ENCODE results near the gene GRIK4. TPM values are rescaled to one million over a fixed set of nuclear protein-coding genes. Genes with fewer than 3 reads are reported as not detected.

GRIK4 gene
- polyA plus RNA-seq, 1 experiment, result 0.55 TPM

- no peak for DNase-seq (ENCODE audit: low read depth, low spot score)
- no peak overlapping the region for H3K4me3 ChIP-seq (ENCODE audit: low read depth, low read length)
- H3K9me3 ChIP-seq (ENCODE audit: control insufficient read depth, insufficient read depth, low read length), result no peaks in the 10 kb centered on the region
- TF ChIP-seq CTCF (IDR thresholded peaks at IDR 0.05; ENCODE audit: low read depth, low read length), result no peak
- no peak overlapping the region for H3K27ac ChIP-seq (ENCODE audit: low read depth, low read length)
- H3K27me3 ChIP-seq (ENCODE audit: control insufficient read depth, insufficient read depth, low read length), result peaks cover 16% of the 10 kb centered on the region
- POLR2A ChIA-PET, result no interaction called here
- CTCF ChIA-PET, result interaction anchor here (0.7 to 1.1 kb wide), 2 partner anchors 298 to 1457 kb away, joined by 3 read pairs; no protein-coding TSS in a partner anchor
Observed at GRCh38 chr11:120896687-120897086, 385.1 kb downstream of the GRIK4 start.

- ChIA-PET POLR2A (no interaction called here), CTCF (no interaction called here)
- peaks cover 22% of the 10 kb centered on the region for H3K27me3 ChIP-seq (ENCODE audit: control insufficient read depth, insufficient read depth, low read length)
- no peak overlapping the region for H3K4me3 ChIP-seq (ENCODE audit: low read depth, low read length)
- DNase-seq (ENCODE audit: low read depth, low spot score), result no peak
- no peak overlapping the region for H3K27ac ChIP-seq (ENCODE audit: low read depth, low read length)
- no peak for TF ChIP-seq CTCF (IDR thresholded peaks at IDR 0.05; ENCODE audit: low read depth, low read length)
- H3K9me3 ChIP-seq (ENCODE audit: control insufficient read depth, insufficient read depth, low read length), result no peaks in the 10 kb centered on the region
Observed at GRCh38 chr11:120898568-120898967, 387.0 kb downstream of the GRIK4 start.

- H3K4me3 ChIP-seq (ENCODE audit: low read depth, low read length), result no peak overlapping the region
- POLR2A ChIA-PET, result no interaction called here
- H3K27ac ChIP-seq (ENCODE audit: low read depth, low read length), result no peak overlapping the region
- TF ChIP-seq CTCF (IDR thresholded peaks at IDR 0.05; ENCODE audit: low read depth, low read length), result no peak
- peaks cover 22% of the 10 kb centered on the region for H3K27me3 ChIP-seq (ENCODE audit: control insufficient read depth, insufficient read depth, low read length)
- no peak for DNase-seq (ENCODE audit: low read depth, low spot score)
- H3K9me3 ChIP-seq (ENCODE audit: control insufficient read depth, insufficient read depth, low read length), result no peaks in the 10 kb centered on the region
- CTCF ChIA-PET, result no interaction called here
Observed at GRCh38 chr11:120899720-120900119, 388.2 kb downstream of the GRIK4 start.

GRCh38 chr11:120900643-120901042, 389.1 kb downstream of the GRIK4 start:
- TF ChIP-seq CTCF (IDR thresholded peaks at IDR 0.05; ENCODE audit: low read depth, low read length), result no peak
- H3K9me3 ChIP-seq (ENCODE audit: control insufficient read depth, insufficient read depth, low read length), result no peaks in the 10 kb centered on the region
- DNase-seq (ENCODE audit: low read depth, low spot score), result no peak
- H3K27ac ChIP-seq (ENCODE audit: low read depth, low read length), result no peak overlapping the region
- ChIA-PET CTCF (interaction anchor here (0.6 kb wide), 1 partner anchor 294 kb away, joined by 3 read pairs; no protein-coding TSS in a partner anchor), POLR2A (no interaction called here)
- peaks cover 16% of the 10 kb centered on the region for H3K27me3 ChIP-seq (ENCODE audit: control insufficient read depth, insufficient read depth, low read length)
- no peak overlapping the region for H3K4me3 ChIP-seq (ENCODE audit: low read depth, low read length)

- Histone ChIP-seq H3K4me3 (ENCODE audit: low read depth, low read length) (no peak overlapping the region), H3K27me3 (ENCODE audit: control insufficient read depth, insufficient read depth, low read length) (peaks cover 16% of the 10 kb centered on the region), H3K27ac (ENCODE audit: low read depth, low read length) (no peak overlapping the region), H3K9me3 (ENCODE audit: control insufficient read depth, insufficient read depth, low read length) (no peaks in the 10 kb centered on the region)
- ChIA-PET POLR2A (no interaction called here), CTCF (no interaction called here)
- no peak for TF ChIP-seq CTCF (IDR thresholded peaks at IDR 0.05; ENCODE audit: low read depth, low read length)
- no peak for DNase-seq (ENCODE audit: low read depth, low spot score)
Observed at GRCh38 chr11:120903686-120904085, 392.1 kb downstream of the GRIK4 start.

Measured in AG04450 (cell line).